HG03108 (cell line): ENCODE measurements around the gene LINC00237.

Experiments used
- ATAC-seq: cut with Tn5 transposase; IDR thresholded peaks from one replicate; pipeline ENCODE4 v1.9.1; 2021; ENCODE audit warnings: moderate library complexity; ENCODE audit not compliant: unreplicated experiment

LINC00237 gene

GRCh38 chr20:21099751-21100577 lies 6.2 kb downstream of the LINC00237 start:
- ATAC-seq: peak; percentile 33

GRCh38 chr20:21096321-21097043 lies 9.7 kb downstream of the LINC00237 start:
- no peak for ATAC-seq

- no peak for ATAC-seq
Measured at GRCh38 chr20:21092806-21093205, 13.4 kb downstream of the LINC00237 start.

GRCh38 chr20:21090721-21091120 lies 15.4 kb downstream of the LINC00237 start:
- no peak for ATAC-seq

GRCh38 chr20:21090111-21090618 lies 16.0 kb downstream of the LINC00237 start:
- ATAC-seq: no peak

- no peak for ATAC-seq
Measured at GRCh38 chr20:21089391-21089790, 16.8 kb downstream of the LINC00237 start.

GRCh38 chr20:21087862-21088540 lies 18.2 kb downstream of the LINC00237 start:
- ATAC-seq: no peak

GRCh38 chr20:21083825-21084325 lies 22.3 kb downstream of the LINC00237 start:
- no peak for ATAC-seq

GRCh38 chr20:21082584-21082983 lies 23.6 kb downstream of the LINC00237 start:
- ATAC-seq: no peak

GRCh38 chr20:21077809-21078345 lies 28.3 kb downstream of the LINC00237 start:
- ATAC-seq: no peak

- ATAC-seq: no peak
Measured at GRCh38 chr20:21076073-21076472, 30.1 kb downstream of the LINC00237 start.

- no peak for ATAC-seq
Measured at GRCh38 chr20:21075471-21075870, 30.7 kb downstream of the LINC00237 start.

- peak; percentile 96 for ATAC-seq
Measured at GRCh38 chr20:21074605-21075336, 31.4 kb downstream of the LINC00237 start.

- no peak for ATAC-seq
Measured at GRCh38 chr20:21067255-21067654, 38.9 kb downstream of the LINC00237 start.

- ATAC-seq: no peak
Measured at GRCh38 chr20:21064924-21065323, 41.2 kb downstream of the LINC00237 start.

GRCh38 chr20:21063276-21063675 lies 42.9 kb downstream of the LINC00237 start:
- no peak for ATAC-seq

GRCh38 chr20:21053002-21053762 lies 53.0 kb downstream of the LINC00237 start:
- ATAC-seq: no peak

- ATAC-seq: no peak
Measured at GRCh38 chr20:21052686-21053001, 53.5 kb downstream of the LINC00237 start.

GRCh38 chr20:21052241-21052640 lies 53.9 kb downstream of the LINC00237 start:
- no peak for ATAC-seq

- ATAC-seq: no peak
Measured at GRCh38 chr20:21050710-21051109, 55.4 kb downstream of the LINC00237 start.
